NCI-H526 (cell line): ENCODE measurements around the gene MAP4K4.
"Not testable (repeated sequence)": the region's sequence is repeated elsewhere in the genome, so short reads cannot be mapped to it uniquely, and the experiment has no call there.

Experiments used
- DNase-seq, 2 experiments: peaks; one replicate each; lab custom pipeline; 2025; lab: John Stamatoyannopoulos, UW

Gene MAP4K4

GRCh38 chr2:101768556-101769220 is 71.2 kb downstream of the MAP4K4 start:
- no peak for DNase-seq

GRCh38 chr2:101769726-101770125 is 72.2 kb downstream of the MAP4K4 start:
- not testable (repeated sequence) for DNase-seq

- peak; percentile 59 to 79 for DNase-seq
Observed at GRCh38 chr2:101770726-101771125, 73.2 kb downstream of the MAP4K4 start.

- no peak for DNase-seq
Observed at GRCh38 chr2:101771227-101771902, 73.9 kb downstream of the MAP4K4 start.

GRCh38 chr2:101771910-101772321 is 74.4 kb downstream of the MAP4K4 start:
- no peak for DNase-seq

GRCh38 chr2:101773137-101773536 is 75.6 kb downstream of the MAP4K4 start:
- no peak for DNase-seq

- DNase-seq = not testable (repeated sequence)
Observed at GRCh38 chr2:101773961-101774360, 76.5 kb downstream of the MAP4K4 start.

- DNase-seq = no peak
Observed at GRCh38 chr2:101775092-101775491, 77.6 kb downstream of the MAP4K4 start.

- DNase-seq = no peak
Observed at GRCh38 chr2:101775636-101776035, 78.1 kb downstream of the MAP4K4 start.

GRCh38 chr2:101776172-101777043 is 78.9 kb downstream of the MAP4K4 start:
- DNase-seq = peak in 1 of 2 experiments; percentile 29

GRCh38 chr2:101777337-101777736 is 79.8 kb downstream of the MAP4K4 start:
- no peak for DNase-seq

- DNase-seq = no peak
Observed at GRCh38 chr2:101778102-101778501, 80.6 kb downstream of the MAP4K4 start.

- DNase-seq = peak; percentile 50 to 60
Observed at GRCh38 chr2:101779190-101779589, 81.7 kb downstream of the MAP4K4 start.

GRCh38 chr2:101779656-101780055 is 82.1 kb downstream of the MAP4K4 start:
- DNase-seq = peak; percentile 55 to 73

- DNase-seq = no peak
Observed at GRCh38 chr2:101781326-101781725, 83.8 kb downstream of the MAP4K4 start.

GRCh38 chr2:101781791-101782426 is 84.4 kb downstream of the MAP4K4 start:
- DNase-seq = peak; percentile 17 to 22

GRCh38 chr2:101782427-101782792 is 84.9 kb downstream of the MAP4K4 start:
- DNase-seq = no peak

GRCh38 chr2:101787097-101787496 is 89.6 kb downstream of the MAP4K4 start:
- DNase-seq = no peak

GRCh38 chr2:101788565-101788964 is 91.1 kb downstream of the MAP4K4 start:
- DNase-seq = no peak

- no peak for DNase-seq
Observed at GRCh38 chr2:101788995-101789970, 91.8 kb downstream of the MAP4K4 start.

GRCh38 chr2:101790416-101790815 is 92.9 kb downstream of the MAP4K4 start:
- DNase-seq = no peak
